ENCODE results near the gene SKAP1.

DNA sequence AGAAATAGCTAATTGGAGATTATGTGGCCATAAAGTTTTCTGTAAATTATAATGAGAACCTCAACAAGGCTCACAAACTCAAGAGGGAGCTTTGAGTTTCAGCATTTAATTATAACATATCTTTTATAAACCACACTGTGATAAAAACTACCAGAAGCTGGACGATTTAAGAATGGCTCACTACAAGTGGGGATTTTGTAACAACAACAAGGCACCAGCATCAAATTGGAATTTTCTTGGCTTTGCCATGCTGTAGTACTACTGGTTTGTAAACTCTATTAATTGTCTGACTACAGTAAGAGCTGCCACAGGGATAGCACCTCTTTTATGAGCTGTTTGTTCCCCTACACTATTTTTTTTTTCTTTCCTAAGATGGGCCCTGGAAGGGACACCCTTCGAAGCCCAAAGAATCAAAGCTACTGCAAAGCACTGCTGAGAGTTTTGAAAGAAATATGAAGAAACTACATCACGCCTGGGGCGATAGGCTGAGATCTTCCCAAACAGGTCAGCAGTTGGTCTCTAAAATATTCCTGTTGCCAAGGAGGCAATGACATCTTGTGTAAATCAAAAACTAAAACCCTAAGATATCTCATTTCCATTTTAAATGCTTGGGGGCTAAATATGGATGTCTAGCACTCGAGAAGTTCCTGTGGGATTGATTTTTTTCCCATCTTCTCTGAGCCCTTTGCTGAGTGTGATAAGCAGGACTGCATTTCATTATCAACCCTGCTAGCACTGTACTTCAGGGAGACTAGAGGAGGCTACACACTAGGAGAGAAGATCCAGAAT, 40.9 kb downstream of the SKAP1 start:
- TF ChIP-seq, protein P1, sequence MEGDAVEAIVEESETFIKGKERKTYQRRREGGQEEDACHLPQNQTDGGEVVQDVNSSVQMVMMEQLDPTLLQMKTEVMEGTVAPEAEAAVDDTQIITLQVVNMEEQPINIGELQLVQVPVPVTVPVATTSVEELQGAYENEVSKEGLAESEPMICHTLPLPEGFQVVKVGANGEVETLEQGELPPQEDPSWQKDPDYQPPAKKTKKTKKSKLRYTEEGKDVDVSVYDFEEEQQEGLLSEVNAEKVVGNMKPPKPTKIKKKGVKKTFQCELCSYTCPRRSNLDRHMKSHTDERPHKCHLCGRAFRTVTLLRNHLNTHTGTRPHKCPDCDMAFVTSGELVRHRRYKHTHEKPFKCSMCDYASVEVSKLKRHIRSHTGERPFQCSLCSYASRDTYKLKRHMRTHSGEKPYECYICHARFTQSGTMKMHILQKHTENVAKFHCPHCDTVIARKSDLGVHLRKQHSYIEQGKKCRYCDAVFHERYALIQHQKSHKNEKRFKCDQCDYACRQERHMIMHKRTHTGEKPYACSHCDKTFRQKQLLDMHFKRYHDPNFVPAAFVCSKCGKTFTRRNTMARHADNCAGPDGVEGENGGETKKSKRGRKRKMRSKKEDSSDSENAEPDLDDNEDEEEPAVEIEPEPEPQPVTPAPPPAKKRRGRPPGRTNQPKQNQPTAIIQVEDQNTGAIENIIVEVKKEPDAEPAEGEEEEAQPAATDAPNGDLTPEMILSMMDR (IDR thresholded peaks at IDR 0.05; ENCODE audit: insufficient read depth, low read depth, low read length): no peak
- no peak for TF ChIP-seq EZH2 (IDR thresholded peaks at IDR 0.05; ENCODE audit: insufficient read depth, low read length)
